DMS114 treated with DMSO at 0.1 percent for 48 hours (cell line): ENCODE results near the gene RNPS1.
"Not testable (repeated sequence)": the region's sequence is repeated elsewhere in the genome, so short reads cannot be mapped to it uniquely, and the experiment has no call there.

Experiments used
- DNase-seq: peaks from one replicate; lab custom pipeline; 2025; ENCODE audit not compliant: unreplicated experiment; lab: John Stamatoyannopoulos, UW

RNPS1 gene

DNA sequence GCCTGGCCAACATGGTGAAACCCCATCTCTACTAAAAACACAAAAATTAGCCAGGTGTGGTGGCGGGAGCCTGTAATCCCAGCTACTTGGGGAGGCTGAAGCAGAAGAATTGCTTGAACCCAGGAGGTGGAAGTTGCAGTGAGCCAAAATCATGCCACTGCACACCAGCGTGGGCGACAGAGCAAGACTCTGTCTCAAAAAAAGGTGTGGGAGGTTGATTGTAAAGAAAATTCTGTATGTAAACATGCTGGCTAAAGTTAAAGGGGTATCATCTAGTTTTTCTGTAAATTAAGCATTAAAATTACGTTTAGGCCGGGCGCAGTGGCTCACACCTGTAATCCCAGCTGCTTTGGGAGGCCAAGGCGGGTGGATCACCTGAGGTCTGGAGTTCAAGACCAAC lies 9.4 kb downstream of the RNPS1 start:
- DNase-seq: not testable (repeated sequence)

DNA sequence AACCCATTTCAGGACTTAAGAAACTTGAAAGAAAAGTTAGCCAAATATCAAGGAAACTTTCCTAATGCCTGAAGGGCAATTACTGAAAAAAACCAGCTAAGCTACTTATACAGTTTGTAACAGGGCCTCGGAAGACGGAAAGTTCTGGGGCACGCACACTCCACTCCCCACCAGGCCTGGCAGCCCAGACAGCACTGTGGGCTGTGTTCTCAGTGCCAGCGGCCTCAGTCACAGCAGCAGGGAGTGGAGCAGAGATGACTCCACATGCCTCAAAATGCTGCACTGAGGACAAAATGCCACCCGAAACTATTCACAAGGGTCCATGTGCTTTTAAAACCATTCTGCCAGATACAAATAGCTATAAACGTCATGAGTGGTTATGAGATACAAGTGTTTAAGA lies 10.2 kb downstream of the RNPS1 start:
- no peak for DNase-seq

DNA sequence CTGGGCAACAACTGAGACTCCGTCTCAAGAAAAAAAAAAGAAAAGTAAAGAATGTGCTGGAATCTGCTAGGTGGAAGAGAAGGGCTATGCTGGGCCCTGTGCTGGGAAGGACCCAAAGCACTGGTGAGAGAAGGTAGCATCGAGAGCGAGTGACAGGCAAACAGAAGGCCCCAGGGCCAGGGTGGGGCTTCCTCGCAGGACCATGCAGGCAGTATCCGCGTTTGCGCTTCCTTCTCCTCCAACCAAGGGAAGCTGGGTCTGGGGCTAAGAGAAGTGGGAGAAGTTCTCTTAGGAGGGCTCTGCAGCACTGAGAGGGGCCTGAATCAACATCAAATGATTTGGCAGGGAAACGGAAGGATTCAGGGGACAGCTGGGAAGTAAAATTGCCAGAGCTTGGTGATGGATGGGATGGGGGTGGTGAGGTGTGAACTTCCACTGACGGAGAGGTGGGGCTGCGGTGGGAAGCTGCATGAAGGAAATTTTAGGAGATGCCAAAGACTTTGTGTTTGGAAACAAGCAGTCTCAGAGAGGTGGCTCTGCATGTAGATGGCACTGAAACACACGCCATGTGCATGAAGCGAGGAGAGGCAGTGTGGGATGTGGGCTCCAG lies 11.3 kb downstream of the RNPS1 start:
- DNase-seq: no peak

DNA sequence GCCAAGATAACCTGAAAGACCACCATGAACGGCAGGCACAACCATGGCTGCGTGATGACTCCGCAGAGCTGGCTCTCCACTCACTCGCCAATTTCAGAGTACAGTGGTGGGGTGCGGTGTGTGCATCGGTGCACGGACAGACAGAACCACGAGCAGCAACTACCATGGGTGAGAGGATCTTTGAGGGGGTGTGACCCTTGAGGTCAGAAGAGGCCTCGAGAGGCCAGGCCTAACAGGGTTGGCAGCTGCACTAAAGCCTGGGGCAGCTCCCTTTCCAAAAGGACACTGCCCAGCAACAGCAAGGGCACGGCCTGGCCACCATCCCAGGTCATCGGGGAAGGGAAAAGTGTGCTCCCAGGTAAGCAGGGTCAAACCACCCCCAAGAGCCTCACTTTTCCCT lies 14.6 kb downstream of the RNPS1 start:
- DNase-seq: no peak

DNA sequence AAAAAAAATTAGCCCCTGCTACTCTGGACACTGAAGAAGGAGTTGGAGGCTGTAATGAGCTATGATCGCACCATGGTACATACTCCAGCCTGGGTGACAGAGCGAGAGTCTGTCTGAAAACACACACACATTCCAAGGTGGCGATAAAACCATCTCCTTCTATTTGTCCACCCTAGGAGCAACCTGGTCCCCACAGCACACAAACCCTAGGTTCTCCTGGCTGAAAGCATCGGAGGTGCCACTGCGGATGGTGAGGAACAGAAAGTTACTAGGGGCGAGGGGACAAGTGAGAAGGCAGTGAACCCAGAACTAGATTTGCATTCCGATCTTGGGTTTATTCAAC lies 15.1 kb downstream of the RNPS1 start:
- no peak for DNase-seq

DNA sequence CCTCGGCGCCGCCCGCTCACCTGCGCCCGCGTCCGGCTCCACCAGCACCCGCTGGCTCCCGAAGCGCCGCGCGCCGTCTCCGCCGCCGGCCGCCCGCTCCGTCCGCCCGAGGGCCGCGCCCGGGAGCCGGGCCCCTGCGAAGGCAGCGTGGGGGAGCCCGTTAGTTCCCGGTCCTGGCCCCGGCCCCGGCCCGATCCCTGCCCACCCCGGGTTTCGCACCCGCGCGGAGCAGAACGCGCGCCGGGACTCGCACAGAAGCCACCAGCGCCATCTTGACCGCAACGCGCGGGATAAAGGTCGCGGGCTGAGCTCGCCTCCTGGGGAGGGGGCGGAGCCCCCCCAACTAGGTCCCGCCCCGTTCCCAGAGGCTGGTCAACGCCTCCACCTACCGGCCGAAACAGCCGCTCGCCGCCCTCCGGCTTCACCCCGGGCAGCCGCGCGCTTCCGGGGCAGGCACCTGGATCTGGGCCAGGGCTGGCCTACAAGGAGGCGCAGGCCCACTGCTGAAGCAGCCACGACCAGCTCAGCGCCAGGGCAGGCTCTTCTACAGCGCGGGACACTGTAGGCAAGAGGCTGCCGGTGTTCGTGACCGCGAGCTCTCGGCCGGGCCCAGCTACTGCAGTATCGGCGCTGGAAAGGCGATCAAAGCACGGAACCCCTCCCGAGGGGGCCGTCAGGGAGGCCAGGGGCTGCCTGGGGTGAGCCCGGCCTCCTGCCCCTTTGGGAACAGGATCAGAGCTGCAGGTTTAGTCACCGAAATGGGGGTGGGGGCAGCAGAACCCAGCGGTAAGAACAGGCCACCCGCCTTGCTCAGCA lies 16.4 kb downstream of the RNPS1 start, which contains the start of gene ECI1:
TSS of gene ECI1 (minus strand) at position 292 of the 816 bp plus-strand sequence. CDS start at position 271, 21 bp downstream.
- DNase-seq: peak; percentile 69

DNA sequence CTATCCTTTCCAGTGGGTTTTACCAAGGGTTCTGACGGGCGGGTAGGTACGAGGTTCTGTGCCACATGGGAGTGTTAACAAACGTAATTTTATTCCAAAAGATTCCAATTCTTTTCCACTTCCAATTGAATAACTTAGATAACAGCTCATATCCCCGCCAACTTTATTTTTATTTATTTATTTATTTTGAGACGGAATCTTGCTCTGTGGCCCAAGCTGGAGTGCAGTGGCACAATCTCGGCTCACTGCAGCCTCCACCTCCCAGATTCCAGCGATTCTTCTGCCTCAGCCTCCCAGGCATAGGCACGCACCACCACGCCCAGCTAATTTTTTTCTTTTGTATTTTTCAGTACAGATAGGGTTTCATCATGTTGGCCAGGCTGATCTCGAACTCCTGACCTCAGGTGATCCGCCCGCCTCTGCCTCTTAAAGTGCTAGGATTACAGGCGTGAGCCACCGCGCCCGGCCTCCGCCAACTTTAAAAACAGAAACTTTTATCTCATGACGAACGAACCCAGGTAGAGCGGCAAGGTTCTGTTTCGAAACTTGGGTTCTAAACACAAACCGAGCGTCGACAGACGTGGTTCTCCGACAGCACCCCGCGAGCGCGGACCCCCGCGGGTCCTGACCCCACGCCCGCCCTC lies 17.2 kb downstream of the RNPS1 start:
- no peak for DNase-seq

DNA sequence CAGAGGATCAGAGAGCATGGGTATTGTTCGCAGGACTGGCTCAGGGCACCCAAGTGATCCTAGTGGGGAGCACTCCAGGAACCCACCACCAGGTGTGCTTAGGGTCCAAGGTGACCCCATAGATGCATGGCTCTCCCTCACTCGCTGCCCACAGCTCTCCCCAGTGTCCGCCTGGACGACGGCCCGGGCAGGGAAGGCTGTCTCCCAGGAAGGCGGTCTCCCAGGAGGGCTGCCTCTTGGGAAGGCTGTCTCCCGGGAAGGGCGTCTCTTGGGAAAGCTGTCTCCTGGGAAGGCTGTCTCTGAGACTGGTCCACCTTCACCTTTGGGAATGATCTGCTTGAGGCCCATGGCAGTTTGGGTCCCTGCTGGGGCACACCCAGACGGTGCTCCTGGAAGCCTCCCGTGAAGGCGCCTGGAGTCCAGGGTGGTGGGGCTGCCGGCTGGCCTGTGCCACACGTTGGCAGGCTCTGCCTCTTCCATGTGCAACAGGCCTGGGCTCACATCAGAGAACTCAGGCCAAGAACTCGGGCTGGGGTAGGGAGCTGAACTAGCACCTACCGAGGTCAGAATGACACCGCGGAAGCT lies 21.5 kb downstream of the RNPS1 start:
- DNase-seq: no peak

DNA sequence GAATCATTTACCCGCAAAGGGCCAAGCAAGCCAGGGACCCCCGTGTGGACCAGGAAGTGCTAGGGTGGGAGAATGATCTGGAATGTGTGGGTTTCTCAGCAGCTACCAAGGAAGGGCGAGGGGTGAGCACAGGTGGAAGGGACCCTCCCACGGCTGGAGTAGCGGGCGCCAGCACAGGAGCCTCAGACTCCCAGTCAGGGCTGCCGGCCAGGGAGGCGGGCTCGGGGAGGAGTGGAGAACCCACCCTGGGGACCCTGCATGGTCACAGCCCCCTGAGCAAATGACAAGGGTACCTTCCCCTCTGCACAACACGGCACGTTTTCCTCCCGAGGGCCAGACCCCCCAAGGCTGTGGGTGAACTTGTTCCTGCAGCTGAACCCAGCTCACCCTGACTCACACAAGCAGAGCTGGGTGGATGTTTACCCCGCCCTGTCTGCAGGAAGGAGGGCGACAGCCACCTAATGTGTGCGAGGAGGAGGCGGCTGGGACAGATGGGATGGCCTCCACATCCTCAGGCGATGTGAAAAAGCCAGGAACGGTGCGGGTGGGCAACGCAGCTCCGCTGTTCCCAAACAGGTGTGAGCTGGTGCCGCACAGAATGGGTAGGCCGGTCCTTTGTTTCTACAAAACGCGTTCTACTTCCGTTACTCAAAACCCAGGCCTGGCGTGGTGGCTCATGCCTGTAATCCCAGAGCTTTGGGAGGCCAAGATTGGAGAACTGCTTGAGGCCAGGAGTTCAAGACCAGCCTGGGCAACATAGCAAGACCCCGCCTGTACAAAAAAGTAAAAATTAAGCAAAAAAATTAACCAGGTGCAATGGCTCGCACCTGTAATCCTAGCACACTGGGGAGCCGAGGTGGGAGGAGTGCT lies 22.8 kb downstream of the RNPS1 start:
- DNase-seq: no peak

DNA sequence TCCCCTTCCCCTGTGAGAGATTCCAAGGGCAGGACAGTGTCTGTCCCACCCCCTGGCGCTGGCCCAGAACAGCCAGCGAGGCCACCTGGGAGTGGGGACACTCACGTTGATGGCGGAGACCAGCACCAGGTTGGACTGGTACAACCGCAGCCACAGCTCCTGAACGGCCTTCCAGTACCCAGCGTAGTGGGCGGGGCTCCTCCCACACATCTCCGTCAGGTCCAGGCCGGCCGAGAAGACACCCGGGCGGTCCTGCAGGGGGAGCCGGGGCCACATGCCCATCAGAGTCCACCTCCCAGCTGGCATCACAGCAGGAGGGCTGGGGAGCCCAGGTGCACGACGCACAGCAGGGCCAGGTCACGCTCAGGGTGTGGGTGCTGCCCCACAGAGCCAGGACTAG lies 23.6 kb downstream of the RNPS1 start:
- DNase-seq: no peak

DNA sequence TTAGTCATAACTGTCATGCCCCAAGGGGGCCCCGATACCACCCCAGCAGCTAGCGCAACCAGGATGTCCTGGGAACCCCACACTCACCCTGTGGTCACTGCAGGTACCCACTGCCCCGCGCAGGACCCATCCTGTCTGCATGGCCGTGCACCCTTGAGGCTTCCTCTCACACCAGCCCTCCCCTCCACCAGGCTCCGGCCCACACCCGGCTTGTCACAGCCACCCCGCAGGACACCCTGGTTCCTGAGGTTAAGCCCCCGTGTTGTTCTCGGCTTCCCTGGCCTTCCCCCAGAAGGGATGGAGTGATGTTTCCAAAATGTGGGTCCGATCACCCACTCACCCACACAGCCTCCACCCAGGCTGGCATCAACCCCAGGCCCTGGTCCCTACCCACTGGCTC lies 24.1 kb downstream of the RNPS1 start:
- DNase-seq: no peak

DNA sequence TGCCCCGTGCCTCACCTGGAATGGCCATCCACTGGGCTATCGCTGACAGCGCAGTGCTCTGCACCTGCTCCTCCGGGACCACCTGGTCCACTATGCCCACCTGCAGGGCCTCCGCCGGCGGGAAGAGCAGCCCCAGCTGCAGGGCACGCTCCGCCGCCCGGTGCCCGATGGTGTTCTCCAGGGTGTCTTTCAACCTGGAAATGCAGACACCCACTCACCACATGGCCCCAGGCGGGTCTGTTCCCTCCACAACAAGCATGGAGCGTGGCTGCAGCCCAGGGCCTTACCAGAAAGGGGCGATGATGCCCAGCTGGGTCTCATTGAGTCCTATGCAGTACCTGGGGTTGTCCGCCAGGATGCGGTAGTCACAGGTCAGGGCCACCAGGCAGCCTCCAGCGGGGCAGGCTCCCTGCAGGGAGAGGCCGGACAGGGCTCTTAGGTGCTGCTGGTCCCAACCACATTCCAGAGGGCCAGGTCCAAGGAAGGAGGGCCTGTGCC lies 24.8 kb downstream of the RNPS1 start:
- DNase-seq: no peak

DNA sequence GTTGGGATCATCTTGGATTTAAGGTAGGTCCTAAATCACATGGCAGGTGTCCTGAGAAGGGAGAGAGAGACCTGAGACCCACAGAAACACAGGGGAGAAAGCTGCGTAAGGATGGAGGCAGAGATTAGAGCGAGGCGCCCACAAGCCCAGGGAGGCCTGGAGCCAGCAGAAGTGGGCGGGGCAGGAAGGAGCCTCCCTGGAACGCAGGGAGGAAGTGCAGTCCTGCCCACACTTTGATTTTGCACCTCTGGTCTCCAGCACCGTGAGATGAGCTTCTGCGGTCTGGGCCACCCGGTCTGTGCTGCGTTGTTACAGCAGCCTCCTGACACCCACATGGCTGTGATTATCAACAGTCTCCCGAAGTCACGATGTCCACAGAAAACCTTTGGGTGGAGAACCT lies 25.3 kb downstream of the RNPS1 start:
- DNase-seq: no peak

DNA sequence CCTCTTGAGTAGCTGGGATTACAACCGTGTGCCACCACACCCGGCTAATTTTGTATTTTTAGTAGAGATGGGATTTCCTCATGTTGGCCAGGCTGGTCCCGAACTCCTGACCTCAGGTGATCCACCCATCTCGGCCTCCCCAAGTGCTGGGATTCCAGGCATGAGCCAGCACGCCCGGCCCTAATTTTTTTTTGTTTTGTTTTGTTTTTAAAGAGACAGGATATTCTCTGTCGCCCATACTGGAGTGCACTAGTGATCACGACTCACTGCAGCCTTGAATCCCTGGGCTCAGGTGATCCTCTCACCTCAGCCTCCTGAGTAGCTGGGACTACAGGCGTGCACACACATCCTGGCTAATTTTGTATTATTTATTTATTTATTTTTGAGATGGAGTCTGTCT lies 27.6 kb downstream of the RNPS1 start:
- not testable (repeated sequence) for DNase-seq

DNA sequence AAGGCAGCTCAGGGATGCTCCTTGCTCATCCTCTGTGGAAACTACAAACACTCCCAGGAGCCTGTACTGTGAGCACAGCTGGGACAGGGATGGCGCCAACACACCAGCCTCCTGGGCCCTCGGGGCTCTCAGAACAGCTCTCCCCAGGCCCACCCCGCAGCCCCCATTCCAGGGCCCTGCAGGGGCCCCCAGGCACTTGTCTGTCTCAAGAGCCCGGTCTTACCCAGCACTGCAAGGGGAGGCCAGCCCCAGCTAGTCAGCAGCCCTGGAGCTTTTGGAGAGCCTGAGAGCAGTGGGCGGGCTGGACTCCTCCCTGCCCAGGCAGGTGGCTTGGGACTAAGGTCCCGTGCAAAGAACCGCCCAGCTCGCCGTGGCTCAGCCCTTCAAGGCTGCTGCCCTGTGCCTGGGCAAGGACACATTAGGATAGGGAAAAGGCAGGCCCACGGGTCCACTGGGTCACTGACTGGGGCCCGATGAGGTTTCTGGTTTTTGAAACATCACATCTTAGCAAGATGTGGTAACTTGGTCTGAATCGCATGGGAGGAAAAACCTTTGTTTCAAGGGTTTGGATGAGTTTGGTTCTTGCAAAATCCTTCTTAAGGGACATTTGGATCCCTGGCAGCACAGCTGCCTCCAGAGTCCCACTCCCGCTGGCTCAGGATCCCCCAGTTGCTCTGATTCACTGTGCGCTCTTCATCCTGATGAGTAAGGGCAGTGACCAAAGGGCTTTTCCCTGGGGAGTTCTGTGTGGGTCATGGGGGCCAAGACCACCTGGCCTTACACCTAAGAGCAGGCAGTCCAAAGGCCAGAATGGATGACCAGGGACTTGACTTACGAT lies 28.9 kb downstream of the RNPS1 start:
- DNase-seq: no peak

DNA sequence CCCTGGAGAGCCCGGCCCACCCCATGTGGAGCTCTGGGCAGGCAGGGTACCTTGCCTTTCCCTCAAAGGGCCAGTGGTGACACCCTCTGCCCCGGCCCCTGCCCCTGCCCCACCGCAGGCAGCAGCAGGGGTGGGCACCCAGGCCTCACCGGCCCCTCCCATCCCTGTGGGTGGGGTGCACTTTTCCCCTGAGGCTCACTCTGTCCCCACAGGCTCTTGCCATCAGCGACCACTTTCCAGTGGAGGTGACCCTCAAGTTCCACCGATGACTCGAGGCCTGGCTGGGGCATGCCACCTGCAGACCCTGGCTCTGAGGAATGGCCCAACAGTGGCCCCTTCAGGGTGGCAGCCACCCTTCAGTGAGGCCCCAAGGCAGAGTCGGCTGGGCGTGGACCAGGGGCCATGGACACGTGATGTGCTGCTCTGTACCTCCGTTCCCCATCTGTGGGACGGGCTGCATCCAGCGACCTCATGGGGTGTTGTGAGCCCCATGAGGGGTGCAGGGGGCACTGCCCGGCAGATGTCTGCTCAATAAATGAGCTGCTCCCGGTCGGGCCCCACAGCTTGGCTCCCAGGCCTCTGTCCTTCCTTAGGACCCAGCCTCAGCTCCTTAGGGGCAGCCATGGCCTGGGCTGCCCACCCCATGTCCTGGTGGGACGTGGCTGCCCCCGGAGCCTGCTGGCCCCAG lies 29.6 kb downstream of the RNPS1 start:
- no peak for DNase-seq

DNA sequence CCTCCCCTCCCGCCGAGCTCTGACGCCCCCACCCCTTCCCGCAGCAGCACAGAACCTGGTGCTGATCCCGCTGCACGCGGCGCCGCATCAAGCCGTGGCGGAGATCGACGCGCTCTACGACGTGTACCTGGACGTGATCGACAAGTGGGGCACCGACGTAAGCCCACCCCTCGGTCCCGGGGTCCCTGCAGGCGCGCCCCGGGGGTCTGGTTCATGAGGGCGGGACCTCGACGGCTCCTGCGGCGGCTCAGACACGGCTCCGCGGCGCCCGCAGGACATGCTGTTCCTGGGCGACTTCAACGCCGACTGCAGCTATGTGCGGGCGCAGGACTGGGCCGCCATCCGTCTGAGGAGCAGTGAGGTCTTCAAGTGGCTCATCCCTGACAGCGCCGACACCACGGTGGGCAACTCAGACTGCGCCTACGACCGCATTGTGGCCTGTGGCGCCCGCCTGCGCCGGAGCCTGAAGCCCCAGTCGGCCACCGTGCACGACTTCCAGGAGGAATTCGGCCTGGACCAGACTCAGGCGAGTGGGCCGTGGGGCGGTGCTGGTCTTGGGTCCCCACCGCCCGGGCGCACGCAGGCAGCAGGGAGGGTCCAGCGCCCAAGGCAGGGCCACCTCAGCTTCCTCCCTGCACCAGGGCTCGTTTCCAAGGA lies 30.3 kb downstream of the RNPS1 start:
- no peak for DNase-seq

DNA sequence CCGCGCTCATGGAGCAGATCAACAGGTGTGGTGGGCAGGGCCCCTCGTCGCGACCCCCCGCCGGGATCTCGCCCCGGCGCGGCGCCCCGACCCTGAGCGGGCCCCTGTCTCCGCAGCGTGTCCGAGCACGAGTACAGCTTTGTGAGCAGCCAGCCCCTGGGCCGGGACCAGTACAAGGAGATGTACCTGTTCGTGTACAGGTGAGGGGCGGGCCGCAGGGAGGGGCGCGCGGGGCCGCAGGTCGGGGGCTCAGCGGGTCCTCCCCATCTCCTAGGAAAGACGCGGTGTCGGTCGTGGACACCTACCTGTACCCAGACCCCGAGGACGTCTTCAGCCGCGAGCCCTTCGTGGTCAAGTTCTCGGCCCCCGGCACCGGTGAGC lies 30.8 kb downstream of the RNPS1 start:
- DNase-seq: no peak
